ENCODE measurements around the gene RNF215.

The RNF215 gene

DNA sequence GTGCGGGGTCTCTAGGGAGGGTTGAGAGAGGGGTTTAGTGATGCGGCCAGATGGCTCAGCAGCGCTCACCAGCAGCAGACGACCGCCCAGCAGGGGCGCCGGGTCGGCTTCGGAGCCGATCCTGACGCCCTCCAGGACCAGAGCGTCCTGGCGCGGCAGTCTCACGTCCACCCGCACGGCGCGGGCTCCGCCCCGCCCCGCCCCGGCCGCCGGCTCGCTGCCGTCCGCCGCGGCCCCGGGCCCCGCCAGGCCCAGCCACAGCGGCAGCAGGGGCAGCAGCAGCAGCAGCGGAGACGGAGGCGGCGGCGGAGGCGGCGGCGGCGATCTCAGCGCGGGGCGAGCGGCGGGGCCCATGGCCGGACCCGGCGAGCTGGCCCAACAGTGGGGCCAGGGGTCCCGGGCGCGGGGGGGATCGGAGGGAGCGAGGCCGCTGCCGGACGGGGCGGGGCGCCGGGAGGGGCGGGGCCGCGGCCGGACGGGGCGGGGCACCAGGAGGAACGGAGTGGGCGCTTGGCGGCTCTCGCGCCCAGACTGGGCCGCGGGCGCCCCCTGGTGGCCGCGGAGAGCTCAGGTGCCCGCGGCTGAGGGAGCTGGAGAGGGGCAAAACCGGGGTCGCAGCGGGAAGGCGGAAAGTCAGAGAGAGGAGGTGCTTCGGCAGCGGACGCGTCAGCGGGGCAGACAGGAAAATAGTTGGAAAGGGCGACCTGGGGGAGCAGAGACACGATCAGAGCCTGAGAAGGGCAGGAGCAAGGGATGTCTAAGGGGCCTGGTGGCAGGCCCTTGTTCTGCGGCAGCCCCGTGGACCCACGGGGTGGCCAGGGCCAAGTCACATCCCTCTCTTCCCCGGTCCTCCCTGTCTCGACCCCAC, at the start of gene RNF215:
Gene RNF215, minus strand, starts transcription at position 452 of the 868 bp plus-strand sequence. Its CDS starts 98 bp downstream, at position 354.
- in situ Hi-C loops (cut with HindIII; ENCODE audit: low pct_unique_long_range_greater_than_20kb, low sequenced_read_pairs), result no loop called here
- peak; percentile 72 to 82 for DNase-seq (ENCODE audit: low read depth in 1 of 2, low spot score in 1 of 2)
- no peak for TF ChIP-seq JUND (IDR thresholded peaks at IDR 0.05; ENCODE audit: low read depth)

DNA sequence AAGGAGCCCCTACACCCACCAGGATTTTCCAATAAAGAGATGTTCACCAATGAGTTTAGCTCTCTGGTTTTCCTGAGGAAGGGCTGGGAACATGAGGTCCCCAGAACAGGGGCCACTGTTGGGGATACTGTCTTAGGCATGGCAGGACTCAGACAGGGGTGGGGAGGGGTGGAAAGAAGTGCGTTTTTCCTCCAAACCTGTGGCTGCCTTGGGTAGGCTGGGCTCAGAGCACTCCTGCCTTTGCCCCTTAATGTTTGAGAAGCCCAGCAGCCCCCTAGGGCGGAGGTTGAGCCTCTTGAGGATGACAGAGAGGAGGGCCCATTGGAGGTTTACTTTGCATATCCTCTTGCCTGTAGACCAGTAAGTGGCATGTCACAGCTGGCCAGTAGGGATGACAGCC, 49.0 kb upstream of the RNF215 start:
- in situ Hi-C loops (cut with HindIII; ENCODE audit: low pct_unique_long_range_greater_than_20kb, low sequenced_read_pairs), result no loop called here
- DNase-seq (ENCODE audit: low read depth in 1 of 2, low spot score in 1 of 2), result no peak
- TF ChIP-seq JUND (IDR thresholded peaks at IDR 0.05; ENCODE audit: low read depth), result no peak

GRCh38 chr22:30435674-30436126, 48.5 kb upstream of the RNF215 start:
- DNase-seq (ENCODE audit: low read depth in 1 of 2, low spot score in 1 of 2), result no peak
- no peak for TF ChIP-seq JUND (IDR thresholded peaks at IDR 0.05; ENCODE audit: low read depth)
- in situ Hi-C loops (cut with HindIII; ENCODE audit: low pct_unique_long_range_greater_than_20kb, low sequenced_read_pairs), result no loop called here

- in situ Hi-C loops (cut with HindIII; ENCODE audit: low pct_unique_long_range_greater_than_20kb, low sequenced_read_pairs), result no loop called here
- no peak for DNase-seq (ENCODE audit: low read depth in 1 of 2, low spot score in 1 of 2)
- no peak for TF ChIP-seq JUND (IDR thresholded peaks at IDR 0.05; ENCODE audit: low read depth)
Measured at GRCh38 chr22:30434843-30435242, 47.6 kb upstream of the RNF215 start.

- TF ChIP-seq JUND (IDR thresholded peaks at IDR 0.05; ENCODE audit: low read depth), result no peak
- DNase-seq (ENCODE audit: low read depth in 1 of 2, low spot score in 1 of 2), result no peak
- in situ Hi-C loops (cut with HindIII; ENCODE audit: low pct_unique_long_range_greater_than_20kb, low sequenced_read_pairs), result no loop called here
Measured at GRCh38 chr22:30433773-30434172, 46.6 kb upstream of the RNF215 start.

DNA sequence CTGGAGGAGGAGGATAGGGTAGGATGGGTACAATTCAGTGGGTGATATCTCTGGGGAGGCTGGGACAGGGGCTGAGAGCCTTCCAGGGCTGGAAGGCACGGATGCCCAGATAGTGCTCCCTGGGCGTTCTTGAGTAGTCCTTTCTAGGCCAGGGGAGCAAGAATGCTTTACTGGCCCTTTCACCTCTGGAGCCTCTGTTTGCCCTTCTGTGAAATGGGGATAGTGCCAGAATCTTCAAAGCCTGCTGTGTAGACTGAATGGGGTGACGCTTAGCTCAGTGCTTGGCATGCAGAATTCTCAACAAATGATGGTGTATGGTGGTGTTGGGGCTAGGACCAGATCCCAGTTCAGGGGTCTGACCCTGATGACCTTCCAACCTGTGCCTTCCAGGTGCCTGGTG, 46.0 kb upstream of the RNF215 start:
- no peak for DNase-seq (ENCODE audit: low read depth in 1 of 2, low spot score in 1 of 2)
- TF ChIP-seq JUND (IDR thresholded peaks at IDR 0.05; ENCODE audit: low read depth), result no peak
- in situ Hi-C loops (cut with HindIII; ENCODE audit: low pct_unique_long_range_greater_than_20kb, low sequenced_read_pairs), result no loop called here

GRCh38 chr22:30432520-30432919, 45.3 kb upstream of the RNF215 start:
- TF ChIP-seq JUND (IDR thresholded peaks at IDR 0.05; ENCODE audit: low read depth), result no peak
- in situ Hi-C loops (cut with HindIII; ENCODE audit: low pct_unique_long_range_greater_than_20kb, low sequenced_read_pairs), result no loop called here
- DNase-seq (ENCODE audit: low read depth in 1 of 2, low spot score in 1 of 2), result no peak

DNA sequence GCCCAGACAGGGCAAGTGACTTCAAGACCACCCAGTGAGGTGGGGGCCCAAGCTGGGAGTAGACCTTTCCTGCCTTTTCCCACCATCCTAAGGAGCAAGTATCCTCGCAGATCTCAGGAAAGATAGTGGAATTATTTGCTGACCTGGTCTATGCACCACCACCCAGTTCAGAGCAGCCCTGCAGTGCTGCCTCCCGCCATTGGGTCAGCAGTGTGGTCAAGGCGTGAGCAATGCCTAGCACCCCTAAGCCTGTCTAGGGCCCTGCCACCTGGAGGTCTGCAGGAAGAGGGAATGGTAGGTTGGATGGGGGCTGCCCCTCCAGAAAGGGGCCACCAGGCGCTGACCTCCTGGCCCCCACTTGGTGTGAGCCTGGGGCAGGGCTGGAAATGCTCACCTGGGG, 44.9 kb upstream of the RNF215 start:
- in situ Hi-C loops (cut with HindIII; ENCODE audit: low pct_unique_long_range_greater_than_20kb, low sequenced_read_pairs), result no loop called here

DNA sequence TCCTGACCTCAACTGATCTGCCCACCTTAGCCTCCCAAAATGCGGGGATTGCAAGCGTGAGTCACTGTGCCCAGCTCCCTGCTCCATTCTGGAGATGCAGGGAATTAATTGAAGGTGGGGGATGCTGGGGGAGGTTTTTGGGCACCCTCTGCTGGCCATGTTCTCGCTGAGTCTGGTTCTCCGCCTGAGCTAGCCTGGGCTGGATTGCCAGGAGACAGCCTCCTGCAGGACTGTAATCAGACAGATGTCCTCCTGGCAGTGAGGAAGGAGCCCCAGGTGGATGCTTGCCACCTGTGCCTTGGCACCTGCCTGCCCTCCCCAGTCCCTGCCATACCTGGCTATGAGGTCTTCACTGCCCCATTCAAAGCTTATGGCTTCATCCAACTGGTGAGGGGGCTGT, 43.7 kb upstream of the RNF215 start:
- no peak for TF ChIP-seq JUND (IDR thresholded peaks at IDR 0.05; ENCODE audit: low read depth)
- peak in 1 of 2 experiments; percentile 10 for DNase-seq (ENCODE audit: low read depth in 1 of 2, low spot score in 1 of 2)
- in situ Hi-C loops (cut with HindIII; ENCODE audit: low pct_unique_long_range_greater_than_20kb, low sequenced_read_pairs), result no loop called here

More for the DNA sequence above, 44.9 kb upstream of the RNF215 start:
- DNase-seq (ENCODE audit: low read depth in 1 of 2, low spot score in 1 of 2), result no peak
- no peak for TF ChIP-seq JUND (IDR thresholded peaks at IDR 0.05; ENCODE audit: low read depth)

DNA sequence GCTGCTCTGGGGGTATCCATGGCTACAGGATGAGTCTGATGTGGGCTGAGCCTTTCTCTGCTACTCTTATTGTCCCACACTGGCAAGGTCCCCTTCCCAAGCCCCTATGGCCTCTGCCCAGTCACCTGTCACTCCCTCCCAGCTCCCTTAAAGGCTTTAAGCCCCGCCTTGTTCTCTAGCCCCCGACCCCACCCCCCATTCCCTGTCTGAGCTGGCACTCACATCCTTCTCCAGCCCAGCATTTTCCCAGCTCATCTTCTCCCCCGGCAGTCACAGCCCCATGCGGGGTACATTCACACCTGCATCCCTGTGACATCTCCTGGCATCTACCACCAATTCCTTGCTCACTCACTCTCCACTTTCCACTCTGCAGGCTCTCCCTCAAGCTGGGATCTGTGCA, 42.7 kb upstream of the RNF215 start:
- in situ Hi-C loops (cut with HindIII; ENCODE audit: low pct_unique_long_range_greater_than_20kb, low sequenced_read_pairs), result no loop called here
- no peak for TF ChIP-seq JUND (IDR thresholded peaks at IDR 0.05; ENCODE audit: low read depth)
- DNase-seq (ENCODE audit: low read depth in 1 of 2, low spot score in 1 of 2), result no peak

GRCh38 chr22:30427871-30428270, 40.7 kb upstream of the RNF215 start:
- TF ChIP-seq JUND (IDR thresholded peaks at IDR 0.05; ENCODE audit: low read depth), result no peak
- in situ Hi-C loops (cut with HindIII; ENCODE audit: low pct_unique_long_range_greater_than_20kb, low sequenced_read_pairs), result no loop called here
- no peak for DNase-seq (ENCODE audit: low read depth in 1 of 2, low spot score in 1 of 2)

DNA sequence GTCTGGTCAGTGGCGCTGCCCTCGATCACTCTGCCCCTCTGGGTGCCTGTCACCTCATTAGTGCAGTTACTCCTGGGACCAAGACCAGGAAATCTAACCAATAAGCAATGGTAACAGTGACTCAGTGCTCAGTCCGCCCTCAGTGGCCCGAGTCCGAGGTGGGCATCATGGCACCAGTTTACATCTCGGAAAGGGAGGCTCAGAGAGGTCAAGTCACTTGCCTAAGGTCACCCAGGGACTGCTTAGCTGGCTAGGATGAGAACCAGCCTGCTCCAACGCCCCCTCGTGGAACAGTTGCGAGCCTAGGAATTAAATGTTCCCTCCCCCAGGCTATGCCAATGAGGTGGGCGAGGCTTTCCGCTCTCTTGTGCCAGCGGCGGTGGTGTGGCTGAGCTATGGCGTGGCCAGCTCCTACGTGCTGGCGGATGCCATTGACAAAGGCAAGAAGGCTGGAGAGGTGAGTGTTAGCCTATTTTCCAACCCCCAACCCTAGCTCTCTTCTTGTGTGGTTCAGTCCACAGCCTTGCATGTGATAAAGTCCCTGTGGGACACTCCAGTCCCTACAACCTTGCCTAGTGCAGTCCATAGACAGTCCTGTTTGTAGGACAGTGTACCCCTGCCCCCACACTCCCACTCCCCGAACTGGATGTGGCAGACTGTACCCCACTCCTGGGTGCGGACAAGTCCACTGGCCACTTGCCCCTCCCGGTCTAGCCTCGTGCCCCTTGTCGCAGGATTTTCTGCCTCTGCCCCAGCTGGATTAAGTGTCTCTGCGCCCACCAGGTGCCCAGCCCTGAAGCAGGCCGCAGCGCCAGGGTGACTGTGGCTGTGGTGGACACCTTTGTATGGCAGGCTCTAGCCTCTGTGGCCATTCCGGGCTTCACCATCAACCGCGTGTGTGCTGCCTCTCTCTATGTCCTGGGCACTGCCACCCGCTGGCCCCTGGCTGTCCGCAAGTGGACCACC, 39.5 kb upstream of the RNF215 start:
- DNase-seq (ENCODE audit: low read depth in 1 of 2, low spot score in 1 of 2), result peak; percentile 43 to 78
- in situ Hi-C loops (cut with HindIII; ENCODE audit: low pct_unique_long_range_greater_than_20kb, low sequenced_read_pairs), result no loop called here
- TF ChIP-seq JUND (IDR thresholded peaks at IDR 0.05; ENCODE audit: low read depth), result no peak

Data from T47D (cell line).